ENCODE results near the gene SPRED2. TPM values are rescaled to one million over a fixed set of nuclear protein-coding genes. Genes with fewer than 3 reads are reported as not detected.

SPRED2 gene
- total RNA-seq, 2 donors from 2014 or later: 21.9 to 22.3 TPM

- H3K27me3 ChIP-seq (replicated peaks; ENCODE audit: insufficient read depth): no peaks in the 10 kb centered on the region
- H3K4me1 ChIP-seq (ENCODE audit: control insufficient read depth in 1 of 2, low read depth in 2 of 2): peaks cover 4 to 17% of the 10 kb centered on the region in 2 donors
- H3K27ac ChIP-seq: no peak overlapping the region
- no peaks in the 10 kb centered on the region for H3K9me3 ChIP-seq
- no peak overlapping the region for H3K4me3 ChIP-seq
- TF ChIP-seq CTCF (IDR thresholded peaks at IDR 0.05): no peak
- no peak for DNase-seq (ENCODE audit: low spot score)
- ATAC-seq (ENCODE audit: insufficient number of reproducible peaks, low FRiP score, low read depth): no peak
- no peaks in the 10 kb centered on the region for H3K36me3 ChIP-seq
Measured at GRCh38 chr2:65402780-65403528, 29.4 kb downstream of the SPRED2 start.

DNA sequence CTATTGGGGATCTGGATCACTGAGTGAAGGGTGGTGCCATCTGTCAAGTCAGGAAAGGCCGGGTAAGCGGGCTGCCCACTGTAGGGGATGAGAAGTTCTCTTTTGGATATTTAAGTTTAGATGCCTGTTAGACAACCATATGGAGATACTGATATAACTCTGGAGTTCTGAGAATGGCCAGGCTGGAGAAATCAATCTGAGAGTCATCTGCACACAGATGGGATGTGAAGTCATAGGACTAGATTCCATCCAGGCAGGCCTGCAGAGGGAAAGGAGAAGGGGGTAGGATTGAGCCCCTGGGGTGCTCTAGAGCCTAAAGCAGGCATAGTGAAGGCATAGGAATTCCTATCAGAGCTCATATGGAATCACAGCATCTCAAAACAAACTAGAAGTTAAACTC is 30.1 kb downstream of the SPRED2 start:
- Histone ChIP-seq H3K27me3 (replicated peaks; ENCODE audit: insufficient read depth) (no peaks in the 10 kb centered on the region), H3K4me3 (no peak overlapping the region), H3K27ac (no peak overlapping the region), H3K4me1 (ENCODE audit: control insufficient read depth in 1 of 2, low read depth in 2 of 2) (peaks cover 7 to 24% of the 10 kb centered on the region in 2 donors), H3K9me3 (no peaks in the 10 kb centered on the region), H3K36me3 (no peaks in the 10 kb centered on the region)
- no peak for ATAC-seq (ENCODE audit: insufficient number of reproducible peaks, low FRiP score, low read depth)
- DNase-seq (ENCODE audit: low spot score): no peak
- TF ChIP-seq CTCF (IDR thresholded peaks at IDR 0.05): no peak

DNA sequence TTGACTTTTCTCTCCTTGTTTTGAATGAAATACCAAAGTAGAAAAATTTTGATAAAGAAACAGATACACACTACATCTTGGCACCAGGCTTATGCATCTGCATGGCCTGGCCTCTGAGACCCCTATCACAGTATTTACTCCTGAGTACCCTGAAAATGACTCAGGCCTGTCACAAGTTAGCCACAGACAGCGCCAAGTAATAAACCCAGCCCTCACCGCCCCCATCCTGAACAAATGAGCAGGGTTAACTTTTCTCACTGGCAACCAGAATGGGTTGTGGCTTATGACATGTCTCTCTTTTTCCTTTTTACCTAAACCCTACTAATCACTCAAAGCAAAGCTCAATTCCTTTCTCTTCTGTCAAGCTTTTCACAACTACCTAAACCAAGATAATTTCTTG is 35.3 kb downstream of the SPRED2 start:
- no peaks in the 10 kb centered on the region for H3K36me3 ChIP-seq
- peak overlapping the region; percentile 40 to 47 for H3K27ac ChIP-seq
- no peaks in the 10 kb centered on the region for H3K27me3 ChIP-seq (replicated peaks; ENCODE audit: insufficient read depth)
- H3K4me1 ChIP-seq (ENCODE audit: control insufficient read depth in 1 of 2, low read depth in 2 of 2): peaks cover 11 to 31% of the 10 kb centered on the region in 2 donors
- TF ChIP-seq CTCF (IDR thresholded peaks at IDR 0.05): no peak
- no peak overlapping the region for H3K4me3 ChIP-seq
- DNase-seq (ENCODE audit: low spot score) (no peak), ATAC-seq (ENCODE audit: insufficient number of reproducible peaks, low FRiP score, low read depth) (no peak)
- no peaks in the 10 kb centered on the region for H3K9me3 ChIP-seq

- DNase-seq (ENCODE audit: low spot score) (peak; percentile 9), ATAC-seq (ENCODE audit: insufficient number of reproducible peaks, low FRiP score, low read depth) (peak; percentile 40)
- Histone ChIP-seq H3K9me3 (no peaks in the 10 kb centered on the region), H3K4me3 (peak overlapping the region; percentile 5), H3K4me1 (ENCODE audit: control insufficient read depth in 1 of 2, low read depth in 2 of 2) (peaks cover 11 to 29% of the 10 kb centered on the region in 2 donors), H3K36me3 (no peaks in the 10 kb centered on the region), H3K27me3 (replicated peaks; ENCODE audit: insufficient read depth) (no peaks in the 10 kb centered on the region), H3K27ac (peak overlapping the region; percentile 47 to 56)
- no peak for TF ChIP-seq CTCF (IDR thresholded peaks at IDR 0.05)
Measured at GRCh38 chr2:65396348-65397026, 35.9 kb downstream of the SPRED2 start.

GRCh38 chr2:65395621-65396347 is 36.6 kb downstream of the SPRED2 start:
- peak overlapping the region; percentile 47 to 56 for H3K27ac ChIP-seq
- H3K4me3 ChIP-seq: no peak overlapping the region
- peaks cover 11 to 29% of the 10 kb centered on the region in 2 donors for H3K4me1 ChIP-seq (ENCODE audit: control insufficient read depth in 1 of 2, low read depth in 2 of 2)
- no peak for TF ChIP-seq CTCF (IDR thresholded peaks at IDR 0.05)
- H3K27me3 ChIP-seq (replicated peaks; ENCODE audit: insufficient read depth): no peaks in the 10 kb centered on the region
- ATAC-seq (ENCODE audit: insufficient number of reproducible peaks, low FRiP score, low read depth) (no peak), DNase-seq (ENCODE audit: low spot score) (no peak)
- H3K9me3 ChIP-seq: no peaks in the 10 kb centered on the region
- no peaks in the 10 kb centered on the region for H3K36me3 ChIP-seq
